Measurements from ENCODE around the gene MRTO4. TPM values are rescaled to one million over a fixed set of nuclear protein-coding genes. Genes with fewer than 3 reads are reported as not detected.
"Not testable (repeated sequence)": the region's sequence is repeated elsewhere in the genome, so short reads cannot be mapped to it uniquely, and the experiment has no call there.

The MRTO4 gene
- total RNA-seq, 1 donor from 2014 or later, result 20.4 TPM

DNA sequence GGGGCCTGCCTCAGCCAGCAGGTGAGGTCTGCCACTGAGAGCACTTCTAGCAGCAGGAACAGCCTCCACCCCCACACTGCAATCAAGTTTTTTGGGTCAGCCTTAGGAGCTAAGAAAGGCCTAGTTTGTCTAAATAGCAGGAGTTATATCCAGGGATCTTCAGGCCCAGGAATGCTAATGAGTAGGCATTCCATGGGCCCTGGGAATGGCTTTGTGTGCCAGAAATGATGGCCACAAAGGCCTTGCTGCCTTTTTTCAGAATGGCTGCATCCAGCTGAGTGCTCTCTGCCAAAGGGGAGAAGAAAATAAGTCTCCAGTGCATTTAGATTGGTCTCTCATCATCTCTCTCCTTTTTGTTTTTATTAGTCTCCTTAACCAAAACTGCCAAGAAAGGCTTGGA is 2.8 kb downstream of the MRTO4 start:
- Histone ChIP-seq H3K36me3 (ENCODE audit: control insufficient read depth in 3 of 3, insufficient read depth in 3 of 3, low read length in 3 of 3) (peaks cover 31 to 38% (median 33%) of the 10 kb centered on the region in 3 donors), H3K27ac (ENCODE audit: low read depth, low read length) (no peak overlapping the region), H3K4me3 (ENCODE audit: low read length in 3 of 3) (no peak overlapping the region), H3K9ac (ENCODE audit: low read depth in 1 of 3, low read length in 3 of 3) (peak overlapping the region in 1 of 3 donors; percentile 40), H3K27me3 (ENCODE audit: control insufficient read depth in 3 of 3, insufficient read depth in 3 of 3, low read length in 3 of 3) (no peaks in the 10 kb centered on the region), H3K4me1 (ENCODE audit: control insufficient read depth in 3 of 3, insufficient read depth in 3 of 3, low read length in 3 of 3) (peaks cover 27 to 33% (median 31%) of the 10 kb centered on the region in 3 donors), H3K9me3 (ENCODE audit: control insufficient read depth in 3 of 3, low read length in 3 of 3) (no peaks in the 10 kb centered on the region)

DNA sequence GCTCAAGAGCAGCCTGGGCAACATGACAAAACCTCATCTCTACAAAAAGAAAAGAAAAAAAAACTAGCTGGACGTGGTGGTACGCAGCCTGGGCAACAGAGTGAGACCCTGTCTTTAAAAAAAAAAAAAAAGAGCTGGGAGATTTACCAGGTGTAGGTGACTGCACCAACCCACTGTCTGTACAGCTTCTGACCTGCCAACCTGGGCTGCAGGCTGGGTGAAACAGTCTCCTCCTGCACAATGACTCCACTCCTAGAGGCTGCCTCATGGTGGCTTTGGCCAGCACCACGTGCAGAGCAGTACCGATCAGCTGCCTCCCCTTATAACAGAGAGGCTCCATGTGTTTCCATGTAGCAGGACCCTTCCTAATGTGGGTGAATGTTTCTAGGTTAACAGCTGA is 3.7 kb downstream of the MRTO4 start:
- peaks cover 39 to 45% (median 39%) of the 10 kb centered on the region in 3 donors for H3K36me3 ChIP-seq (ENCODE audit: control insufficient read depth in 3 of 3, insufficient read depth in 3 of 3, low read length in 3 of 3)
- H3K9me3 ChIP-seq (ENCODE audit: control insufficient read depth in 3 of 3, low read length in 3 of 3), result no peaks in the 10 kb centered on the region
- H3K27ac ChIP-seq (ENCODE audit: low read depth, low read length), result no peak overlapping the region
- H3K9ac ChIP-seq (ENCODE audit: low read depth in 1 of 3, low read length in 3 of 3), result no peak overlapping the region
- H3K4me3 ChIP-seq (ENCODE audit: low read length in 3 of 3), result no peak overlapping the region
- H3K27me3 ChIP-seq (ENCODE audit: control insufficient read depth in 3 of 3, insufficient read depth in 3 of 3, low read length in 3 of 3), result no peaks in the 10 kb centered on the region
- H3K4me1 ChIP-seq (ENCODE audit: control insufficient read depth in 3 of 3, insufficient read depth in 3 of 3, low read length in 3 of 3), result peaks cover 27 to 31% (median 30%) of the 10 kb centered on the region in 3 donors

DNA sequence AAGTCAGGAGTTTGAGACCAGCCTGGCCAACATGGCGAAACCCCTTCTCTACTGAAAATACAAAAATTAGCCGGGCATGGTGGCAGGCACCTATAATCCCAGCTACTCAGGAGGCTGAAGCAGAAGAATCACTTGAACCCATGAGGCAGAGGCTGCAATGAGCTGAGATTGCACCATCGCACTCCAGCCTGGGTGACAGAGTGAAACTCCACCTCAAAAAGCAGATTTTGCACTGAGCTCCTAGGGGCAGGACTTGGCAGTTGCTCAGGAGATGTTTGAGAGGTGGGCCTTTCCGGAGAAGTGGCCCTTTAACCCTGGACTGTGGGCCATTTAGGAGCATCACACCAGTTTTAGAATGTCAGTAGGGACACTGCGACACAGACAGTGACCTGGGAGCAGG is 4.7 kb downstream of the MRTO4 start:
- H3K9me3 ChIP-seq (ENCODE audit: control insufficient read depth in 3 of 3, low read length in 3 of 3); H3K27ac ChIP-seq (ENCODE audit: low read depth, low read length); H3K27me3 ChIP-seq (ENCODE audit: control insufficient read depth in 3 of 3, insufficient read depth in 3 of 3, low read length in 3 of 3); H3K4me3 ChIP-seq (ENCODE audit: low read length in 3 of 3); H3K9ac ChIP-seq (ENCODE audit: low read depth in 1 of 3, low read length in 3 of 3): not testable (repeated sequence)
- Histone ChIP-seq H3K36me3 (ENCODE audit: control insufficient read depth in 3 of 3, insufficient read depth in 3 of 3, low read length in 3 of 3) (peaks cover 44 to 52% (median 45%) of the 10 kb centered on the region in 3 donors), H3K4me1 (ENCODE audit: control insufficient read depth in 3 of 3, insufficient read depth in 3 of 3, low read length in 3 of 3) (peaks cover 20 to 25% (median 21%) of the 10 kb centered on the region in 3 donors)

DNA sequence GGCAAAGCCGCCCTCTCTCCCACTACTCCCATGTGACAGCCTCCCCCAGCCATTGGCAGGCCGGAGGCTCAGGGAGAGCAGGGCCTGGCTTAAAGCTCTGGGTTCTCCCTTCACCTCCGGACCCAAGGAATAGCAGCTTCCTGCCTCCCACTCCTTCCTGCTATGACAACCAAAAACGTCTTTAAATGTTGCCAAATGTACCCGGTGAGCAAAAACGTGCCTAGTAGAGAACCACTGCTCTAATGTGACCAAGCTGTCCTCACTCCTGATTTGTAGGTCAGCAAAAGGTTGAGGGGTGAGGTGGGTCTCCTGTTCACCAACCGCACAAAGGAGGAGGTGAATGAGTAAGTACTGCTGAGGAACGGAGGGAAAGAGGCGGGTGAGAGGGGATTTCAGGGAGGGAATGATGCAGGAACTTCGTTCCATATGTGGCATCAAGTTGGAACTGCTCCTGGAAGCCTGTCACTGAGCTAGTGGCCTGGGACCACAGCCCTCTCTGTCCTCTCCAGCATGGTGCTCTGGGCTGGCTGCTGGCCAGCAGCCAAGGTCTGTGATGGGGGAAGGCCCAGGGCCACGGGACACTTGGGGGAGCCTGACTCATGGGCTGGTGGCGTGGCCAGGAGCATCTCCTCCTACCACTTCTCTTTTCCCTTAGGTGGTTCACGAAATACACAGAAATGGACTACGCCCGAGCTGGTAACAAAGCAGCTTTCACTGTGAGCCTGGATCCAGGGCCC is 5.7 kb downstream of the MRTO4 start:
- Histone ChIP-seq H3K4me3 (ENCODE audit: low read length in 3 of 3) (no peak overlapping the region), H3K9ac (ENCODE audit: low read depth in 1 of 3, low read length in 3 of 3) (no peak overlapping the region), H3K27me3 (ENCODE audit: control insufficient read depth in 3 of 3, insufficient read depth in 3 of 3, low read length in 3 of 3) (no peaks in the 10 kb centered on the region), H3K9me3 (ENCODE audit: control insufficient read depth in 3 of 3, low read length in 3 of 3) (no peaks in the 10 kb centered on the region), H3K27ac (ENCODE audit: low read depth, low read length) (no peak overlapping the region), H3K36me3 (ENCODE audit: control insufficient read depth in 3 of 3, insufficient read depth in 3 of 3, low read length in 3 of 3) (peaks cover 44 to 52% (median 45%) of the 10 kb centered on the region in 3 donors), H3K4me1 (ENCODE audit: control insufficient read depth in 3 of 3, insufficient read depth in 3 of 3, low read length in 3 of 3) (peaks cover 15 to 19% (median 16%) of the 10 kb centered on the region in 3 donors)

DNA sequence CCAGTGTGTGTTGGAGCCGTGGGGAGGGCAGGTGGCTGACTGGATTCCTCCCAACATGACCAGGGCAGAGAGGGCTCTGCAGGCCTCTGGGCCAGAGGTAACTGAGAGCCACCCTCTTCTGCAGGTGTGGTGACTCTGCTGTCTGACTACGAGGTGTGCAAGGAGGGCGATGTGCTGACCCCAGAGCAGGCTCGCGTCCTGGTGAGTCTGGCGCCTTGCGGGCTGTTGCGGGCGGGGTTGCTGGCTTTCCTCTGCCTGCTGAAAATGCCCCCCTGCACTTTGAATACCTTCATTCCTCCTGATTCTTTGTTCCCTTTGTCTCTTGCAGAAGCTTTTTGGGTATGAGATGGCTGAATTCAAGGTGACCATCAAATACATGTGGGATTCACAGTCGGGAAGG is 6.7 kb downstream of the MRTO4 start:
- no peak overlapping the region for H3K27ac ChIP-seq (ENCODE audit: low read depth, low read length)
- H3K9ac ChIP-seq (ENCODE audit: low read depth in 1 of 3, low read length in 3 of 3), result no peak overlapping the region
- peaks cover 44 to 52% (median 45%) of the 10 kb centered on the region in 3 donors for H3K36me3 ChIP-seq (ENCODE audit: control insufficient read depth in 3 of 3, insufficient read depth in 3 of 3, low read length in 3 of 3)
- H3K9me3 ChIP-seq (ENCODE audit: control insufficient read depth in 3 of 3, low read length in 3 of 3), result no peaks in the 10 kb centered on the region
- no peak overlapping the region for H3K4me3 ChIP-seq (ENCODE audit: low read length in 3 of 3)
- H3K4me1 ChIP-seq (ENCODE audit: control insufficient read depth in 3 of 3, insufficient read depth in 3 of 3, low read length in 3 of 3), result peaks cover 5 to 9% (median 6%) of the 10 kb centered on the region in 3 donors
- no peaks in the 10 kb centered on the region for H3K27me3 ChIP-seq (ENCODE audit: control insufficient read depth in 3 of 3, insufficient read depth in 3 of 3, low read length in 3 of 3)

DNA sequence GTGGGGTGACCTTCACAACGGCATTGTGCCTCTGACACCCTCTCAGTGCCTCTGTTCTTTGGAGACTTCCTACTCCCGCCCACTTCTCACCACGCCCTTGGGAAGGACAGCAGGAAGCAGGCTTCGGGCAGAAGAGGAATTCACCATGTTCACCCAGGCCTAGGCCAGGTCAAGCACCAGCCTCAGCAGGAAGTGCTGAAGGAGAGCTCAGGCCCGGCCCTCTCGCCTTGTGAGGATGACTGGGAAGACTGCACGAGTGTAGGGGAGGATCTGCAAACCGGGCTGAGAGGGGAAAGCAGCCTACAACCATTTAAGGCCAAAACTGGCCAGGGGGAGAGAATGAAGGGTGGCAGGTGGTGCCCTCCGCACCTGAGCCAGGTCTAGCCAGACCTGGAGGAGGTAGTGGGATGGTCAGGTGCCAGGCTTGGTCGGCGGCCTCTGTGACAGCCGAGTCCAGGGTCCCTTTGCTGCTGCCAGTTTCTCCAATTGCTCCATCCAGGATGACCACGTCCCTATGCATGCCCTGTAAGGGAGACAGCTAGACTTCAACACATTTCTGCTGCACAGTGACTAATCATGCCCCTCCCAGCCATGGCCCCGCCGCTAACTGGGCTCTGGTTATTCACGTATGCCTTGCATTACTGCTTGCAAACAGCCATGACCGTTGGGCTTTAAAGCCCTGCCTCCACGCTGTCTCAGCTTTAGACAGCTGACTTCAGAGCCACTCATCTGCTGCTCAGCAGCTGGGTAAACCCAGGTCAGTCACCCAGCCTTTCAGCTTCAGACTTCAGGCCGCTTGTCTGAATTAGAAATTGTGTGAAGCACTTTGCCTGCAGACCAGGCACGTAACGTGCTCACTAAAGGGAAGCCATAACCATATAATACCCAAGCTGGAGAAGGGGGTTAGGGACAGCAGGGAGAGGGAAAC is 8.9 kb downstream of the MRTO4 start:
- H3K27me3 ChIP-seq (ENCODE audit: control insufficient read depth in 3 of 3, insufficient read depth in 3 of 3, low read length in 3 of 3), result no peaks in the 10 kb centered on the region
- H3K27ac ChIP-seq (ENCODE audit: low read depth, low read length), result no peak overlapping the region
- no peaks in the 10 kb centered on the region for H3K9me3 ChIP-seq (ENCODE audit: control insufficient read depth in 3 of 3, low read length in 3 of 3)
- H3K36me3 ChIP-seq (ENCODE audit: control insufficient read depth in 3 of 3, insufficient read depth in 3 of 3, low read length in 3 of 3), result peaks cover 40 to 47% (median 41%) of the 10 kb centered on the region in 3 donors
- H3K4me1 ChIP-seq (ENCODE audit: control insufficient read depth in 3 of 3, insufficient read depth in 3 of 3, low read length in 3 of 3), result no peaks in the 10 kb centered on the region
- H3K4me3 ChIP-seq (ENCODE audit: low read length in 3 of 3), result no peak overlapping the region
- H3K9ac ChIP-seq (ENCODE audit: low read depth in 1 of 3, low read length in 3 of 3), result no peak overlapping the region

DNA sequence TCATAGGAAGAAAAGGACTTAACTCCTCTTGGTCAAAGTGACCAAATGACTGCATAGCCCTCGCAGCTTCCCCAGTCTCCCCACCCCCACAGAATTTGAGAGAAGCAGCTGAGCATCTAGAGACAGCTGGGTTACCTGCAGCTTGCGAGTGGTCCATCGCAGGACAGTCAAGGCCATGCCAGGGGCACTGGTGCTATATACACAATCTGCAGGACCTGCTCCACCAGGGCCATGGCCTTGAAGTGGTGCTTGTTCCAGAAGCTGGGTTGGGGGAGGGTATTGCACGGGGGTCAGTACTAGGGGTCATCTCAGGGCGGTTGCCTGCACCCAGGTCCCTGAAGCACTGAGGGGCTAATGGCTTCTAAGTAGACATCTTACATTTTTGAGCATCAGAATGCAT is 10.4 kb downstream of the MRTO4 start:
- Histone ChIP-seq H3K9ac (ENCODE audit: low read depth in 1 of 3, low read length in 3 of 3) (no peak overlapping the region), H3K4me1 (ENCODE audit: control insufficient read depth in 3 of 3, insufficient read depth in 3 of 3, low read length in 3 of 3) (no peaks in the 10 kb centered on the region), H3K36me3 (ENCODE audit: control insufficient read depth in 3 of 3, insufficient read depth in 3 of 3, low read length in 3 of 3) (peaks cover 30 to 35% (median 32%) of the 10 kb centered on the region in 3 donors), H3K27ac (ENCODE audit: low read depth, low read length) (no peak overlapping the region), H3K4me3 (ENCODE audit: low read length in 3 of 3) (no peak overlapping the region), H3K9me3 (ENCODE audit: control insufficient read depth in 3 of 3, low read length in 3 of 3) (no peaks in the 10 kb centered on the region), H3K27me3 (ENCODE audit: control insufficient read depth in 3 of 3, insufficient read depth in 3 of 3, low read length in 3 of 3) (no peaks in the 10 kb centered on the region)

DNA sequence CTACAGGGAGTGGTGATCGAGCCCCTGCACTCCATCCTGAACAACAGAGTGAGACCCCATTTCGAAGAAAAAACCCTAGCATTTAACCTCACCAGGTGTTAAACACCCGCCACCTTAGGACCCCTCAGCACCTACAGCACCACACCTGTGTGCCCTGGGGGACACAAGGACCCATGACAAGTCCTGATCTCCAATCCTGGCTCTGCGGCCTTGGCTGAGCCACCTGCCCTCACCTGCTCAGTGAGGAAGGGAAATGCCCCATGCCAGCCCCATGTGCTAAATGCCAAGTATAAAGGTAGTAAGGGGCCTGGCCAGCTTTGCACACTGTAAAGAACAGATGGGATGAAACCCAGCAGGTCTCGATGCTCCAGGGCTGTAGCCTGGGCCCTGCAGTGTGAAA is 11.1 kb downstream of the MRTO4 start:
- Histone ChIP-seq H3K9me3 (ENCODE audit: control insufficient read depth in 3 of 3, low read length in 3 of 3) (no peaks in the 10 kb centered on the region), H3K9ac (ENCODE audit: low read depth in 1 of 3, low read length in 3 of 3) (peak overlapping the region in 1 of 3 donors; percentile 27), H3K4me1 (ENCODE audit: control insufficient read depth in 3 of 3, insufficient read depth in 3 of 3, low read length in 3 of 3) (no peaks in the 10 kb centered on the region), H3K4me3 (ENCODE audit: low read length in 3 of 3) (no peak overlapping the region), H3K27me3 (ENCODE audit: control insufficient read depth in 3 of 3, insufficient read depth in 3 of 3, low read length in 3 of 3) (no peaks in the 10 kb centered on the region), H3K27ac (ENCODE audit: low read depth, low read length) (no peak overlapping the region), H3K36me3 (ENCODE audit: control insufficient read depth in 3 of 3, insufficient read depth in 3 of 3, low read length in 3 of 3) (peaks cover 23 to 28% (median 26%) of the 10 kb centered on the region in 3 donors)

DNA sequence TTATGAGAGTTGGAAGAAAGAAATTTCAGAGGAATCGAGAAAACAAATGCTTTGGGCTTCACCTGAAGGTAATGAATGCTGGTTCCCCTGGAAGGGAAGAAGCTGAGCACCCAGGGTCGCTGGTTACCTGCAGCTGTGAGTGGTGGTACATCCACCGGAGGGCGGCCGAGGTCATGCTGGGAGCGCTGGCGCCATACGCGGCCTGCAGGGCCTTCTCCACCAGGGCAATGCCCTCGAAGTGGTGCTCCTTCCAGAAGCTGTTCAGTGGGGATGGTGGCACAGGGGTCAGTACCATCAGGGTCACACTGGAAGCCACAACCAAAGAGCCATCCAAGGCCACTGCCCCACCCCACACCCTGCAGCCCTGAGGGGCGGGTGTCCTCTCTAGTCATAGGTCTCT is 16.8 kb downstream of the MRTO4 start:
- Histone ChIP-seq H3K27me3 (ENCODE audit: control insufficient read depth in 3 of 3, insufficient read depth in 3 of 3, low read length in 3 of 3) (peaks cover 0 to 2% (median 0%) of the 10 kb centered on the region in 3 donors), H3K27ac (ENCODE audit: low read depth, low read length) (no peak overlapping the region), H3K36me3 (ENCODE audit: control insufficient read depth in 3 of 3, insufficient read depth in 3 of 3, low read length in 3 of 3) (no peaks in the 10 kb centered on the region), H3K4me3 (ENCODE audit: low read length in 3 of 3) (no peak overlapping the region), H3K9ac (ENCODE audit: low read depth in 1 of 3, low read length in 3 of 3) (no peak overlapping the region), H3K9me3 (ENCODE audit: control insufficient read depth in 3 of 3, low read length in 3 of 3) (no peaks in the 10 kb centered on the region), H3K4me1 (ENCODE audit: control insufficient read depth in 3 of 3, insufficient read depth in 3 of 3, low read length in 3 of 3) (no peaks in the 10 kb centered on the region)

Measured in skeletal muscle tissue (tissue), 4 donors.